ENCODE data around the gene GALK2.

DNA sequence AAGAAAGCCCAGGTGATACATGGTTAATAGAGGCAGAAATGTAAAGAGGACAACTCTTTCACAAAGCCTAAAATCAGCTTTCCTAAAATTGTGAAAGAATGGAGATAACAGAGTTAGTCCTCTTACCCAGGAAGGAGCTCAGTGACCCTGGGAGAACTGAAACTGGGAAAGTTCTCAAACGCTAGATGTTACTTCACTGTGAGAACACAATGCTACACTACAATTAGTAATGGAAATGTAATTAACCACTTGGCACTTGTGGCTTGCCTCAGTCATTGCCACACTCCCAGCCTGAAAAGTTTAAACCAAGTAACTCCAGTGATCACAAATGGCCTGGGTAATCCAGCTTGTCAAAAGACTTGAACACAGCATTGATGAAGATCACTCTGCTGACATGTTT, 150.3 kb downstream of the GALK2 start:
- no peak for TF ChIP-seq POLR2AphosphoS5 (IDR thresholded peaks at IDR 0.05; ENCODE audit: low read depth, low read length)
- no peak for TF ChIP-seq POLR2A (IDR thresholded peaks at IDR 0.05; ENCODE audit: low read depth, low read length)
